ENCODE measurements around the gene PTH1R. TPM values are rescaled to one million over a fixed set of nuclear protein-coding genes. Genes with fewer than 3 reads are reported as not detected.

The PTH1R gene
- total RNA-seq, 1 experiment from 2014 or later, result 1.0 TPM

GRCh38 chr3:46948830-46949671, 71.5 kb downstream of the PTH1R start:
- peaks cover 2% of the 10 kb centered on the region for H4K20me1 ChIP-seq (ENCODE audit: control insufficient read depth, insufficient read depth, insufficient read length)

More at GRCh38 chr3:46948830-46949671, 71.5 kb downstream of the PTH1R start:
- no peak overlapping the region for H4K91ac ChIP-seq (ENCODE audit: insufficient read length, low read depth, low read length)
- no peak overlapping the region for H3K23ac ChIP-seq (ENCODE audit: insufficient read length, low read depth, low read length)
- Mint-ChIP-seq H3K36me3 (ENCODE audit: insufficient read depth in 1 of 3, low read depth in 3 of 3) (peaks cover 6 to 23% (median 17%) of the 10 kb centered on the region in 3 experiments), H3K4me3 (no peak overlapping the region; a peak in 1 of 5 replicates), H3K27ac (peak overlapping the region in 1 of 3 experiments; percentile 41; a peak in 1 of 7 replicates), H3K27me3 (ENCODE audit: low read depth) (no peaks in the 10 kb centered on the region), H3K4me1 (peaks cover 48 to 70% of the 10 kb centered on the region in 2 experiments), H3K9me3 (no peaks in the 10 kb centered on the region; a peak in 1 of 5 replicates)
- DNase-seq, result peak; percentile 41
- no peak overlapping the region for H3K18ac ChIP-seq (ENCODE audit: insufficient read length, low read depth, low read length)
- H4K8ac ChIP-seq (replicated peaks; ENCODE audit: insufficient read length, low read depth, low read length), result no peak overlapping the region
- H2AFZ ChIP-seq (ENCODE audit: low read length), result no peak overlapping the region
- WGBS (ENCODE audit: extremely low coverage, insufficient read length, low lambda C conversion rate), result no CpG with 5 or more reads among the region's 6 CpGs
- no peak overlapping the region for H4K5ac ChIP-seq (ENCODE audit: insufficient read length, low read depth, low read length)
- no peak overlapping the region for H3K4ac ChIP-seq (ENCODE audit: low read depth, low read length)
- no peak overlapping the region for H2BK12ac ChIP-seq (ENCODE audit: insufficient read length, low read depth, low read length)
- no peak overlapping the region for H3K56ac ChIP-seq (ENCODE audit: insufficient read length, low read depth, low read length)
- no peaks in the 10 kb centered on the region for H3K27me3 ChIP-seq (ENCODE audit: insufficient read depth, low read length)
- H3K27ac ChIP-seq (ENCODE audit: insufficient read length, low read depth, low read length), result no peak overlapping the region
- peaks cover 39% of the 10 kb centered on the region; the same call in 1 of the 2 replicates for H3K79me2 ChIP-seq (ENCODE audit: insufficient read depth, low read length)
- peaks cover 18% of the 10 kb centered on the region for H3K79me1 ChIP-seq (ENCODE audit: insufficient read depth, low read depth, low read length, poor library complexity, severe bottlenecking)
- no peaks in the 10 kb centered on the region for H3K9me3 ChIP-seq (ENCODE audit: control insufficient read depth, low read depth, low read length)
- 0 out of 3 replicates have a peak, but pooled peaks have one; percentile 11 for TF ChIP-seq CTCF (conservative IDR thresholded peaks at IDR 0.05)
- H3K23me2 ChIP-seq (ENCODE audit: insufficient read length, low read depth, low read length, poor library complexity, severe bottlenecking), result no peaks in the 10 kb centered on the region
- H3K9ac ChIP-seq (ENCODE audit: extremely low read depth, insufficient read length, low read length), result no peak overlapping the region
- no peak overlapping the region; the same call in 1 of the 2 replicates for H3K14ac ChIP-seq (ENCODE audit: insufficient read depth, low read length)
- H2BK5ac ChIP-seq (ENCODE audit: insufficient read length, low read length), result no peak overlapping the region
- H2BK20ac ChIP-seq (ENCODE audit: low read depth, low read length, poor library complexity, severe bottlenecking), result no peak overlapping the region
- no peak overlapping the region for H2BK15ac ChIP-seq (ENCODE audit: low read depth, low read length)
- peaks cover 9% of the 10 kb centered on the region; the same call in 1 of the 2 replicates for H3K4me1 ChIP-seq (ENCODE audit: insufficient read depth, low read length)
- H3K4me2 ChIP-seq (ENCODE audit: insufficient read depth, insufficient read length, low read length), result no peak overlapping the region
- no peak overlapping the region for H3T11ph ChIP-seq (ENCODE audit: low read length)
- no peak overlapping the region for H2AK5ac ChIP-seq (ENCODE audit: insufficient read length, low read length)
- H2BK120ac ChIP-seq (ENCODE audit: low read depth, low read length, poor library complexity, severe bottlenecking), result no peak overlapping the region

All from H9 (cell line).